ENCODE measurements around the gene SLC1A2. TPM values are rescaled to one million over a fixed set of nuclear protein-coding genes. Genes with fewer than 3 reads are reported as not detected.

The SLC1A2 gene
- polyA plus RNA-seq, 2 donors: 0.11 TPM; not detected in 1

DNA sequence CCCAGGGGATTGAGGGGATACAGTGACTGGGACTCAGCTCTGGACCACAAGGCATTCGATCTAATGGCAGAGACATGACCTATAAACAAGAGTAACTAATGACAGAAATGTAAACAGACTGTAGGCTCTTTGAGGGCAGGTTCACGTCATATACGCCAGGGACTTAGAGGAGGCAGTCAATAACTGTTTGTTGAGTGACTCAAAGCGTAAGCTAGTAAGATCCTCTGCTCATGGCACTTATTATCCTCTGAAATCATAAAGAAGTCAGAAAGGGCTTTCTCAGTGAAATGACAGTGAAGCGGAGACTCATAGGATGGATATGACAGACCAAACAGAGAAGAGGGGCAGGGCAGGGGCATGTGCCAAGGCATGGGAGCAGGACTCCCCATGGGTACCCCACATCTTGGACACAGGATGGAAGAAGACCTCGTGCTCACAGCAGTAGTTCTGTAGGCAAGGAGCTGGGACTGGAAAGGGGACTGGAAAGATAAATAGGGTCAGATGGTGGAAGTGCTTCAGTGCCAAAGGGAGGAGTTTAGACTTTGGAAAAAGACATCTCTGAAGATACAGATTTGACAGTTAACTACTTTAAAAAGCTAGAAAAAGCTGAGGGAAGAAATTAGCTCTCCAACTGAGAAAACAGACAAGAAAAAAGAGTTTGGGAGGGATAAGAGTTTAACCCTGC lies 72.7 kb downstream of the SLC1A2 start:
- H3K27ac ChIP-seq (ENCODE audit: low read depth in 2 of 2, low read length in 1 of 2): no peak overlapping the region
- no peaks in the 10 kb centered on the region for H3K9me3 ChIP-seq (ENCODE audit: control insufficient read depth in 2 of 2, insufficient read depth in 1 of 2, low read depth in 1 of 2, low read length in 1 of 2)
- WGBS, 2 donors: 82 to 86% methylated on average over 6 of the region's 6 CpGs
- H3K4me1 ChIP-seq (ENCODE audit: control insufficient read depth in 2 of 2, insufficient read depth in 2 of 2, low read length in 1 of 2): no peaks in the 10 kb centered on the region
- no peak overlapping the region for H3K4me3 ChIP-seq (ENCODE audit: low read depth in 1 of 2, low read length in 2 of 2)
- no peaks in the 10 kb centered on the region for H3K27me3 ChIP-seq (ENCODE audit: control insufficient read depth in 1 of 2, insufficient read depth in 2 of 2, low read length in 2 of 2)
- H3K36me3 ChIP-seq (ENCODE audit: control insufficient read depth in 2 of 2, insufficient read depth in 2 of 2, low read length in 1 of 2): no peaks in the 10 kb centered on the region

DNA sequence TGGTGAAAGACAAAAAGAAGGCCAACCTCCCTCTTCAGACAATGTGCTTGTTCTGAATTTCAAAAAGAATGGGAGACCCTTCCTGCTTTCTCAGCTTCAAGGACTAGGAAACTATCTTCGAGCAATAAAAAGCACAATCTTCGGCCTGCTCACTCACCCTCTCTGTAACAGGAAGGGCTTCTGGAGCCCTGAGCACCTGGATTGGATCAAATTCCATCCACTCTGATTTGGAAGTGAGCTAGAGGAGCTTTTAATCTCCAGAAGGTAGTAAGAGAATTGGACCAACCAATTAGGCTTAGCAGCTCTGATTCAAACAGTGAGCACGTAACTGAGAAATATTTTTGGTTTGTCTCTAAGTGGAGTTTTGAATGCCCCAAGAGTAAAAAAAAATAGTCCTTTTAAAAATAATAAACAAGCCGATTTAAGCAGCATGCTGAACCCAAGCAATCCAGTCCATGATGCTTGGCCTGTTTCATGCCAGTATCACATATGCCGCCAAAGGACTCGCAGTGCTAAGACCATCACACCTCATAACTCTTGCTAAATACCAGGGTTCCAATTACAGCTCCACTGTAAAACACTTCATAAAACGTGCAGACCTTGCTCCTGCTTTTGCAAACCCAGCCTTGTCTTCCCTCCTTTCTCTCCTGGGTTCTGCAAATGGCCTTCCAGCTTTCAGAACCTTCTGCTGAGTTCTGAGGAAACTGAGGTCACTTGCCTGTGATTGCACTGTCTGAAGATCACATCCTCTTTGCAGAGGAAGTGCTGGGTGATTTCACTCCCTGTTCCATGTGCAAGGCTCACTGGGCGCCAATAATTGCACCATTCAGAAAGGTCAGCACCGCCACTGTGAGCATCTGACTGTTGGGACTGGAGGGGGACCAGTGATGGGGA lies 74.4 kb downstream of the SLC1A2 start:
- H3K27me3 ChIP-seq (ENCODE audit: control insufficient read depth in 1 of 2, insufficient read depth in 2 of 2, low read length in 2 of 2): no peaks in the 10 kb centered on the region
- no peaks in the 10 kb centered on the region for H3K4me1 ChIP-seq (ENCODE audit: control insufficient read depth in 2 of 2, insufficient read depth in 2 of 2, low read length in 1 of 2)
- H3K36me3 ChIP-seq (ENCODE audit: control insufficient read depth in 2 of 2, insufficient read depth in 2 of 2, low read length in 1 of 2): no peaks in the 10 kb centered on the region
- no peak overlapping the region for H3K27ac ChIP-seq (ENCODE audit: low read depth in 2 of 2, low read length in 1 of 2)
- H3K4me3 ChIP-seq (ENCODE audit: low read depth in 1 of 2, low read length in 2 of 2): no peak overlapping the region
- no peaks in the 10 kb centered on the region for H3K9me3 ChIP-seq (ENCODE audit: control insufficient read depth in 2 of 2, insufficient read depth in 1 of 2, low read depth in 1 of 2, low read length in 1 of 2)
- 61 to 74% methylated on average over 9 of the region's 9 CpGs for WGBS, 2 donors

DNA sequence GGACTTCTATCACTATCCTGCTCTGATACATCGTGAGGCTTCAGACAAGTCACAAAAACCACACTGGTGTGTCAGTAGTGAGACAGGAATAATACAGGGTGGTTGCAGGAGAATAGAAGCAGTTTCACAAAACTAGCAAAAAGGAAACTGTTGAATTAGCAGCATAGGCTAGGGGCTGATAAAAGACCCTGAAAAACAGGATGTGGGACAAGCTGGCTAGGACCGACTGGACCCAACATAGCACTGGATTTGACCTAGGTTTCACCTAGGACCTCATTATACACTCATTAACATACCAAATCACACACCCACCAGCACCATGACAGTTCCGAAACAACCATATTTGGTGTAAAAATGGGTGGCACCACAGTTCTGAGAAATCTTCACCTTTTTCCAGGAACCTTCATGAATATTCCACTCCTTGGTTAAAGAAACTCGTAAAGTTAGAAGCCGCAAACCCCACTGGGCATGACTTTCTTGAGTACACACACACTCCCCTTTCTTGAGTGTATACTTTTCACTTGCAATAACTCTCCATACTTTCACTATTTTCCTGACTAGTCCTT lies 76.2 kb downstream of the SLC1A2 start:
- Histone ChIP-seq H3K36me3 (ENCODE audit: control insufficient read depth in 2 of 2, insufficient read depth in 2 of 2, low read length in 1 of 2) (no peaks in the 10 kb centered on the region), H3K27me3 (ENCODE audit: control insufficient read depth in 1 of 2, insufficient read depth in 2 of 2, low read length in 2 of 2) (no peaks in the 10 kb centered on the region), H3K27ac (ENCODE audit: low read depth in 2 of 2, low read length in 1 of 2) (no peak overlapping the region), H3K4me1 (ENCODE audit: control insufficient read depth in 2 of 2, insufficient read depth in 2 of 2, low read length in 1 of 2) (no peaks in the 10 kb centered on the region), H3K4me3 (ENCODE audit: low read depth in 1 of 2, low read length in 2 of 2) (no peak overlapping the region), H3K9me3 (ENCODE audit: control insufficient read depth in 2 of 2, insufficient read depth in 1 of 2, low read depth in 1 of 2, low read length in 1 of 2) (no peaks in the 10 kb centered on the region)
- WGBS, 2 donors: 84 to 85% methylated on average over 5 of the region's 5 CpGs

DNA sequence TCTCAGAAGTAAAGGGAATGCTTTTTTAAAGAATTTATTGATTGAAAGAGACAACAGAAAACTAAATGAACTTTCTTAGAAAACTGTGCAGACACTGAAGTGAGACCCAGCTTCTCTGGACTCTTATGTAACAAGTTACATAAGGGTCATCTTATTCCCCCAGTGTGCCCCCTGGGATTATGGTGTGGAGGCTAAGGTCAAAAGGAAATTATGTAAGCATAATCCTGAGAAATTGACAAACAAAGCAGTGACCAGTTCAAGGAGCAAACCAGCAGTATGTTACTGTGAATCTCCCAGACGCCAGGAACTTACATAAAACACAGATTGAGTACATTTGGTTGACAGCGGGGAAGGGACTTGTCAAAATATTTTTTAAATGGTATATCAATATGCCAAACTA lies 78.6 kb downstream of the SLC1A2 start:
- Histone ChIP-seq H3K4me3 (ENCODE audit: low read depth in 1 of 2, low read length in 2 of 2) (no peak overlapping the region), H3K4me1 (ENCODE audit: control insufficient read depth in 2 of 2, insufficient read depth in 2 of 2, low read length in 1 of 2) (no peaks in the 10 kb centered on the region), H3K36me3 (ENCODE audit: control insufficient read depth in 2 of 2, insufficient read depth in 2 of 2, low read length in 1 of 2) (no peaks in the 10 kb centered on the region), H3K27me3 (ENCODE audit: control insufficient read depth in 1 of 2, insufficient read depth in 2 of 2, low read length in 2 of 2) (no peaks in the 10 kb centered on the region), H3K27ac (ENCODE audit: low read depth in 2 of 2, low read length in 1 of 2) (no peak overlapping the region), H3K9me3 (ENCODE audit: control insufficient read depth in 2 of 2, insufficient read depth in 1 of 2, low read depth in 1 of 2, low read length in 1 of 2) (no peaks in the 10 kb centered on the region)
- WGBS, 2 donors: 84 to 93% methylated on average over 2 of the region's 2 CpGs

DNA sequence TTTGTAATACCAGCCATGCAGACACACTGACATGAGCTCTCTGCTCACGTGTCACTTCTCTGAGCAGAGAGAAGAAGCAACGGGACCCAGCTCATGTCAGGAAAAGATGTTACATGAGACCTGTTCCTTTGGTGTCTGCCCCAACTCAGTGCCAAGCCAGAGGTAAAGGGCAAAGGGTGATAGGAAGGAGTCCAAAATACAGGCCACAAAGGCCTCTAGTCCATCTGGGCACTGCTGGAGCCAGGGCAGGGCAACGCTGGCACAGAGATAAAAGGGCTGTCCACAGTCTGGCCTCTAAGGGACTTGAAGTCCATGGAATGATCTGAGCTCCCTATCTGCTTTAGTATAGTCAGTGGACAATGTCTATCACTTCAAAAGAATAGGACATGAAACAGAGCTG lies 79.3 kb downstream of the SLC1A2 start:
- 64 to 78% methylated on average over 3 of the region's 3 CpGs for WGBS, 2 donors

DNA sequence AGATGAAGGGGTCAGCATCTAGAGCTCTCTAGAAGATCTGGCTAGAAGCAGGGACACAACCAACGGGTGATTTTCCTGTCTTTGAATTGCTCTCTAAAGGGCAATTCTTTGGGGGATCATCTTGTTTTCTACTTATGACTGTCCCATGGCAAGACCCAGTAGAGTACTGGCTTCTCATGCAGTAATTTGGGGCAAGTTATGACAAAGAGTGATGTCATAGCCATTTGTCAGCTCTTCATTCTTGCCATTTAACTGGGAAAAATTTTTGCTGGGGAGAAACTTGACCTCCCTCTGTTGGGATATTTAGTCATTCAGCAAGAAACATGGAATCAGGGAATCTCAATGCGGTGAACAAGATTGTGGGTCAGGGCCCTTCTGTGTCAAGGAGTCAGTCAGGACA lies 80.4 kb downstream of the SLC1A2 start:
- H3K9me3 ChIP-seq (ENCODE audit: control insufficient read depth in 2 of 2, insufficient read depth in 1 of 2, low read depth in 1 of 2, low read length in 1 of 2): no peaks in the 10 kb centered on the region
- H3K4me1 ChIP-seq (ENCODE audit: control insufficient read depth in 2 of 2, insufficient read depth in 2 of 2, low read length in 1 of 2): no peaks in the 10 kb centered on the region
- H3K4me3 ChIP-seq (ENCODE audit: low read depth in 1 of 2, low read length in 2 of 2): no peak overlapping the region
- 90 to 93% methylated on average over 2 of the region's 2 CpGs for WGBS, 2 donors
- no peaks in the 10 kb centered on the region for H3K36me3 ChIP-seq (ENCODE audit: control insufficient read depth in 2 of 2, insufficient read depth in 2 of 2, low read length in 1 of 2)
- no peak overlapping the region for H3K27ac ChIP-seq (ENCODE audit: low read depth in 2 of 2, low read length in 1 of 2)
- H3K27me3 ChIP-seq (ENCODE audit: control insufficient read depth in 1 of 2, insufficient read depth in 2 of 2, low read length in 2 of 2): no peaks in the 10 kb centered on the region

More for the DNA sequence above, 79.3 kb downstream of the SLC1A2 start:
- Histone ChIP-seq H3K4me3 (ENCODE audit: low read depth in 1 of 2, low read length in 2 of 2) (no peak overlapping the region), H3K9me3 (ENCODE audit: control insufficient read depth in 2 of 2, insufficient read depth in 1 of 2, low read depth in 1 of 2, low read length in 1 of 2) (no peaks in the 10 kb centered on the region), H3K27ac (ENCODE audit: low read depth in 2 of 2, low read length in 1 of 2) (no peak overlapping the region), H3K27me3 (ENCODE audit: control insufficient read depth in 1 of 2, insufficient read depth in 2 of 2, low read length in 2 of 2) (no peaks in the 10 kb centered on the region), H3K36me3 (ENCODE audit: control insufficient read depth in 2 of 2, insufficient read depth in 2 of 2, low read length in 1 of 2) (no peaks in the 10 kb centered on the region), H3K4me1 (ENCODE audit: control insufficient read depth in 2 of 2, insufficient read depth in 2 of 2, low read length in 1 of 2) (no peaks in the 10 kb centered on the region)

DNA sequence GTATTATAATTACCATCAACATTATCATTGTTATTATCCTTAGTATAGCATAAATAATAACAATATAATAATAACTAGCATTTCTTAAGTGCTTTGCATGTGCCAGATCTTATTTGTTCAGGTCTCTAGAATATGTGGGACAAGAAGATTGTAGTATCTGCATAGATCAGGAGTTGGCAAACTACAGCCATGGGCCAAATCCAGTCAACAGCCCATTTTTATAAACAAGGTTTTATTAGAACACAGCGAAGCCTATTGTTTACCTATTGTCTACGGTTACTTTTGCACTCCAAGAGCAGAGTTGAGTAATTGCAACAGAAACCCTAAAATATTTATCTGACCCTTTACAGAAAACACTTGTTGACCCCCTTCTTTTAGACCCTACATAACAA lies 81.4 kb downstream of the SLC1A2 start:
- Histone ChIP-seq H3K4me1 (ENCODE audit: control insufficient read depth in 2 of 2, insufficient read depth in 2 of 2, low read length in 1 of 2) (no peaks in the 10 kb centered on the region), H3K36me3 (ENCODE audit: control insufficient read depth in 2 of 2, insufficient read depth in 2 of 2, low read length in 1 of 2) (no peaks in the 10 kb centered on the region), H3K27ac (ENCODE audit: low read depth in 2 of 2, low read length in 1 of 2) (peak overlapping the region in 1 of 2 donors; percentile 69), H3K27me3 (ENCODE audit: control insufficient read depth in 1 of 2, insufficient read depth in 2 of 2, low read length in 2 of 2) (no peaks in the 10 kb centered on the region), H3K9me3 (ENCODE audit: control insufficient read depth in 2 of 2, insufficient read depth in 1 of 2, low read depth in 1 of 2, low read length in 1 of 2) (no peaks in the 10 kb centered on the region), H3K4me3 (ENCODE audit: low read depth in 1 of 2, low read length in 2 of 2) (no peak overlapping the region)
- WGBS, 2 donors: 85 to 89% methylated on average over 2 of the region's 2 CpGs

DNA sequence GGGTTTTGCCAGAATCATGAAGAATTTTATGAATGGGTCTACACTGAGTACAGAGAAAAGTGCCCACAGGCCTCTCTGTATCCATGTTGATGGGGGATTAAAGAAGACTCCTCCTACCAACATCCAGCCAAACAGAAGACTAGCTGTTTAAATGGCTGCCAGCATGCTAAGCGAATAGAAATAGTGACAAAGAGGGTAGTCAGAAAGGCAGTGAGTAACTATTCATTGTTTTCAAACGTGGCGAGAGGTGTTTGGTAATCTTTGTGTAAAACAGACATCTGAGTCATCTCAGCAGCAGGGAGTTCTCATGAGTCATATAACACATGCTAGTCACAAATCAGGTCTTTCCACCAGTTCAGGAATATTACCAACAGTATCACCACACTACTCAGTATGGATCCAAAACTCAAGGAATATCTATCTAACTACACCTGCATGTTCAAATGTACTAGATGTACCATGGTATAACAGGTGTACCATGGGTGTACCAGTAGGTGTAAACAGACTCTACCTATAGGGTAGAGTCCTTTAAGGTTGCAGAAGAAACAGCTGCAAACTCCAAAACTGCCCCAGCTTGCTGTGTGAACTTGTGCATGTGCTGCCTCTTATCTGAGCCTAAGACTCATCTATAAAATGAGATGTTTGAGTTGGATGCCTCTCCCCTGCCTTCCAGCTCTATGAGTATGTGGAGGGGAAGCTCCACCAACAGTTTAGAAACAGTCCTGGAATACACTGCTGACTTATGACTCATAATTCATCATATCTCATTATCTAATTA lies 82.0 kb downstream of the SLC1A2 start:
- Histone ChIP-seq H3K9me3 (ENCODE audit: control insufficient read depth in 2 of 2, insufficient read depth in 1 of 2, low read depth in 1 of 2, low read length in 1 of 2) (no peaks in the 10 kb centered on the region), H3K27me3 (ENCODE audit: control insufficient read depth in 1 of 2, insufficient read depth in 2 of 2, low read length in 2 of 2) (no peaks in the 10 kb centered on the region), H3K4me1 (ENCODE audit: control insufficient read depth in 2 of 2, insufficient read depth in 2 of 2, low read length in 1 of 2) (no peaks in the 10 kb centered on the region), H3K27ac (ENCODE audit: low read depth in 2 of 2, low read length in 1 of 2) (peak overlapping the region; percentile 69 to 82), H3K36me3 (ENCODE audit: control insufficient read depth in 2 of 2, insufficient read depth in 2 of 2, low read length in 1 of 2) (no peaks in the 10 kb centered on the region), H3K4me3 (ENCODE audit: low read depth in 1 of 2, low read length in 2 of 2) (no peak overlapping the region)
- WGBS, 2 donors: 27 to 34% methylated on average over 3 of the region's 3 CpGs

DNA sequence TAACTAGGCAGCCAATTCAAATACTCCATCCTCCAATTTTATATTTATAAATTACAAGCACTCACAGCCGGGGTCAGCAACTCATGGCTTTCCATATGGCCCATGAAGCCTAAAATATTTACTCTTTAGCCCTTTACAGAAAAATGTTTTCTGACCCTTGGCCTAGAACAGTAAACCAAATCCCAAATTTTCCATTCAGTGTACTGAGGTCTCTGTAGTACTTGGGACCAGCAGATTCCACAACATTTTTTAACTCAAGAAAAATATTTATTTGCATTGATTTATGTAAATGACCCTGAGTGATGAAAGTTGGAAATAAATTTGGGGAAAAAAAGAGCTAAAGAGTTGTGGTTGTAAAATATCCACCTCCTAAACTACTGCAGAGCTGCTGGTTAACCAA lies 82.6 kb downstream of the SLC1A2 start:
- H3K27ac ChIP-seq (ENCODE audit: low read depth in 2 of 2, low read length in 1 of 2): peak overlapping the region in 1 of 2 donors; percentile 3
- H3K27me3 ChIP-seq (ENCODE audit: control insufficient read depth in 1 of 2, insufficient read depth in 2 of 2, low read length in 2 of 2): no peaks in the 10 kb centered on the region
- H3K4me1 ChIP-seq (ENCODE audit: control insufficient read depth in 2 of 2, insufficient read depth in 2 of 2, low read length in 1 of 2): no peaks in the 10 kb centered on the region
- no peak overlapping the region for H3K4me3 ChIP-seq (ENCODE audit: low read depth in 1 of 2, low read length in 2 of 2)
- H3K9me3 ChIP-seq (ENCODE audit: control insufficient read depth in 2 of 2, insufficient read depth in 1 of 2, low read depth in 1 of 2, low read length in 1 of 2): no peaks in the 10 kb centered on the region
- WGBS, 2 donors: 69 to 92% methylated on average over 1 of the region's 1 CpG
- H3K36me3 ChIP-seq (ENCODE audit: control insufficient read depth in 2 of 2, insufficient read depth in 2 of 2, low read length in 1 of 2): no peaks in the 10 kb centered on the region
